Fibroblast of skin of right biceps (primary cell): ENCODE results near the gene FRG2C.
"Not testable (repeated sequence)": the region's sequence is repeated elsewhere in the genome, so short reads cannot be mapped to it uniquely, and the experiment has no call there.

Source experiments
- DNase-seq: peaks from one replicate; pipeline ENCODE4 v3.0.0-alpha.2; 2013

The FRG2C gene

GRCh38 chr3:75664028-75664427 is at the start of gene FRG2C:
Gene FRG2C, plus strand, starts transcription at chr3:75664328. Its CDS starts 52 bp downstream, at chr3:75664380.
- DNase-seq: not testable (repeated sequence)

- peak; percentile 24 for DNase-seq
These were observed 45.3 kb upstream of the FRG2C start for GRCh38 chr3:75618666-75619305.

- not testable (repeated sequence) for DNase-seq
These were observed 44.6 kb upstream of the FRG2C start for GRCh38 chr3:75619481-75620031.

GRCh38 chr3:75621772-75622171 is 42.4 kb upstream of the FRG2C start:
- DNase-seq: not testable (repeated sequence)

GRCh38 chr3:75623656-75624055 is 40.5 kb upstream of the FRG2C start:
- DNase-seq: not testable (repeated sequence)

- DNase-seq: not testable (repeated sequence)
These were observed 33.1 kb upstream of the FRG2C start for GRCh38 chr3:75630887-75631535.

- DNase-seq: no peak
These were observed 32.6 kb upstream of the FRG2C start for GRCh38 chr3:75631541-75631940.

GRCh38 chr3:75638947-75639346 is 25.2 kb upstream of the FRG2C start:
- not testable (repeated sequence) for DNase-seq

- peak; percentile 85 for DNase-seq
These were observed 23.0 kb upstream of the FRG2C start for GRCh38 chr3:75641107-75641517.

- DNase-seq: peak; percentile 33
These were observed 20.9 kb upstream of the FRG2C start for GRCh38 chr3:75643031-75643800.

- not testable (repeated sequence) for DNase-seq
These were observed 18.6 kb upstream of the FRG2C start for GRCh38 chr3:75645548-75645947.

- no peak for DNase-seq
These were observed 13.9 kb upstream of the FRG2C start for GRCh38 chr3:75650191-75650590.

- DNase-seq: not testable (repeated sequence)
These were observed 8.8 kb upstream of the FRG2C start for GRCh38 chr3:75655101-75655904.

GRCh38 chr3:75655956-75656355 is 8.2 kb upstream of the FRG2C start:
- DNase-seq: not testable (repeated sequence)

- DNase-seq: not testable (repeated sequence)
These were observed 5.6 kb upstream of the FRG2C start for GRCh38 chr3:75658411-75659107.

- DNase-seq: not testable (repeated sequence)
These were observed 5.1 kb upstream of the FRG2C start for GRCh38 chr3:75659108-75659433.

GRCh38 chr3:75665626-75666025 is 1.5 kb downstream of the FRG2C start:
- DNase-seq: not testable (repeated sequence)

GRCh38 chr3:75667757-75668701 is 3.9 kb downstream of the FRG2C start:
- DNase-seq: not testable (repeated sequence)

GRCh38 chr3:75668759-75669347 is 4.7 kb downstream of the FRG2C start:
- not testable (repeated sequence) for DNase-seq
